ENCODE results near the gene SLC39A8.

DNA sequence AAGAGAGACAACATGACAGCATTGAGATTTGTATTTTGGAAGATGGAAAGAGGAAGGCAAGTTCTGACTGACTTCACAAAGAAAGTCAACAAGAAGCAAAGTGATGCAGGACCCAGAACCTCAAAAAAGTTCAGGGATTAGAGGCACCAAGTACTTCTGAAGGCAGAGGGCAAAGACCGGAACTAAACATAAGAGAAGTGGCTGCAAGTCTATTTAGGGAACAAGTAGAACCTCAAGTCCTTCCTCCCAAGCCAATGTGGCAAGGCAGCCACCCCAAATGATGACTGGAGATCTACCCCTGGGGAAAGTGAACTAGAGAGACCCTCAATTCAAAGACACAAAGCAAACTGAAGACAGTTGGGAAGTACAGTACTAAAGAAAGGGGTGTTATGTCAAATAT lies 46.6 kb downstream of the SLC39A8 start:
- TF ChIP-seq, protein P1, sequence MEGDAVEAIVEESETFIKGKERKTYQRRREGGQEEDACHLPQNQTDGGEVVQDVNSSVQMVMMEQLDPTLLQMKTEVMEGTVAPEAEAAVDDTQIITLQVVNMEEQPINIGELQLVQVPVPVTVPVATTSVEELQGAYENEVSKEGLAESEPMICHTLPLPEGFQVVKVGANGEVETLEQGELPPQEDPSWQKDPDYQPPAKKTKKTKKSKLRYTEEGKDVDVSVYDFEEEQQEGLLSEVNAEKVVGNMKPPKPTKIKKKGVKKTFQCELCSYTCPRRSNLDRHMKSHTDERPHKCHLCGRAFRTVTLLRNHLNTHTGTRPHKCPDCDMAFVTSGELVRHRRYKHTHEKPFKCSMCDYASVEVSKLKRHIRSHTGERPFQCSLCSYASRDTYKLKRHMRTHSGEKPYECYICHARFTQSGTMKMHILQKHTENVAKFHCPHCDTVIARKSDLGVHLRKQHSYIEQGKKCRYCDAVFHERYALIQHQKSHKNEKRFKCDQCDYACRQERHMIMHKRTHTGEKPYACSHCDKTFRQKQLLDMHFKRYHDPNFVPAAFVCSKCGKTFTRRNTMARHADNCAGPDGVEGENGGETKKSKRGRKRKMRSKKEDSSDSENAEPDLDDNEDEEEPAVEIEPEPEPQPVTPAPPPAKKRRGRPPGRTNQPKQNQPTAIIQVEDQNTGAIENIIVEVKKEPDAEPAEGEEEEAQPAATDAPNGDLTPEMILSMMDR (IDR thresholded peaks at IDR 0.05), result no peak
- TF ChIP-seq, protein P2, sequence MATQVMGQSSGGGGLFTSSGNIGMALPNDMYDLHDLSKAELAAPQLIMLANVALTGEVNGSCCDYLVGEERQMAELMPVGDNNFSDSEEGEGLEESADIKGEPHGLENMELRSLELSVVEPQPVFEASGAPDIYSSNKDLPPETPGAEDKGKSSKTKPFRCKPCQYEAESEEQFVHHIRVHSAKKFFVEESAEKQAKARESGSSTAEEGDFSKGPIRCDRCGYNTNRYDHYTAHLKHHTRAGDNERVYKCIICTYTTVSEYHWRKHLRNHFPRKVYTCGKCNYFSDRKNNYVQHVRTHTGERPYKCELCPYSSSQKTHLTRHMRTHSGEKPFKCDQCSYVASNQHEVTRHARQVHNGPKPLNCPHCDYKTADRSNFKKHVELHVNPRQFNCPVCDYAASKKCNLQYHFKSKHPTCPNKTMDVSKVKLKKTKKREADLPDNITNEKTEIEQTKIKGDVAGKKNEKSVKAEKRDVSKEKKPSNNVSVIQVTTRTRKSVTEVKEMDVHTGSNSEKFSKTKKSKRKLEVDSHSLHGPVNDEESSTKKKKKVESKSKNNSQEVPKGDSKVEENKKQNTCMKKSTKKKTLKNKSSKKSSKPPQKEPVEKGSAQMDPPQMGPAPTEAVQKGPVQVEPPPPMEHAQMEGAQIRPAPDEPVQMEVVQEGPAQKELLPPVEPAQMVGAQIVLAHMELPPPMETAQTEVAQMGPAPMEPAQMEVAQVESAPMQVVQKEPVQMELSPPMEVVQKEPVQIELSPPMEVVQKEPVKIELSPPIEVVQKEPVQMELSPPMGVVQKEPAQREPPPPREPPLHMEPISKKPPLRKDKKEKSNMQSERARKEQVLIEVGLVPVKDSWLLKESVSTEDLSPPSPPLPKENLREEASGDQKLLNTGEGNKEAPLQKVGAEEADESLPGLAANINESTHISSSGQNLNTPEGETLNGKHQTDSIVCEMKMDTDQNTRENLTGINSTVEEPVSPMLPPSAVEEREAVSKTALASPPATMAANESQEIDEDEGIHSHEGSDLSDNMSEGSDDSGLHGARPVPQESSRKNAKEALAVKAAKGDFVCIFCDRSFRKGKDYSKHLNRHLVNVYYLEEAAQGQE (IDR thresholded peaks at IDR 0.05), result no peak
- TF ChIP-seq EP300 (IDR thresholded peaks at IDR 0.05) (no peak), SMC3 (IDR thresholded peaks at IDR 0.05) (no peak)
